ENCODE measurements around the gene P2RY10. TPM values are rescaled to one million over a fixed set of nuclear protein-coding genes. Genes with fewer than 3 reads are reported as not detected.
"Not testable (repeated sequence)": the region's sequence is repeated elsewhere in the genome, so short reads cannot be mapped to it uniquely, and the experiment has no call there.

P2RY10 gene
- total and polyA plus RNA-seq, 2 experiments from 2014 or later = not detected

DNA sequence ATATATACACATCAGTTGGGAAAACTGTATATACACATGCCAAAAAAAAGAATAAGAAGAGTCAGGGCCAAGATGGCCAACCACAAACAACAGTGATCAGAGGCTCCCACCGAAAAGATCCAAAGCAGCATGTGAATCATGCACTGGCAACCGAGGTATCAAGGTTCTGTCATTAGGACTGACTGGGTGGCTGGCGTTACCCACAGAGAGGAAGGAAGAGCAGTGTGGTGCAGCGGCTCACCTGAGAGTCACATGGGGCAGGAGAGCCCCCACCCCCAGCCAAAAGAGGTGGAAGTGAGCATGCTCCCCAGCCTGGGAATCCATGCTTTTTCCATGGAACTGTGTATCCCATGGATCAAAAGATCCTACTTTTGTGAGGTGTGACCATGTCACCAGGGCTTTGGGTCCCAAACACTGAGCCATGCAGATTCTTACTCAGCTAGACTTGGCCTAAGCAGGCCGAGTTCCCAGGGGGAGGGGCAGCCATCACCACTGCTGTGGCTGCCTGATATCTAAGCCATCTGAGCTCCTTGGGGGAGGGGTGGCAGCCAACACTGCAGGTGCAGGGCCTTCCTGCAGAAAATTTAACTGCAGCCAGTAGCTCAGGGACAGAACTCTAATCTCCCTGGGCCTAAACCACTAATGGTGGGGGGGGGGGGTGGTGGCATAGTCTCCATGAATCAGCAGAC lies 52.8 kb downstream of the P2RY10 start:
- Mint-ChIP-seq H3K27ac (no peak overlapping the region), H3K9me3 (peaks cover 9% of the 10 kb centered on the region; the same call in 2 of the 3 replicates), H3K4me3 (no peak overlapping the region), H3K4me1 (no peaks in the 10 kb centered on the region), H3K27me3 (ENCODE audit: insufficient read depth, low read depth, poor library complexity) (peaks cover 2% of the 10 kb centered on the region), H3K36me3 (ENCODE audit: low read depth) (0 out of 3 replicates have a peak, but pooled peaks cover 4% of the 10 kb centered on the region)
- Histone ChIP-seq H3K9me2 (ENCODE audit: insufficient read depth) (no peaks in the 10 kb centered on the region), H3K27me3 (ENCODE audit: insufficient read depth) (no peaks in the 10 kb centered on the region), H3F3A (replicated peaks; ENCODE audit: low read depth) (no peaks in the 10 kb centered on the region), H4K20me1 (replicated peaks; ENCODE audit: insufficient read depth) (no peaks in the 10 kb centered on the region), H3K27ac (ENCODE audit: low read depth) (no peak overlapping the region), H3K4me2 (no peak overlapping the region), H2AFZ (no peak overlapping the region), H3K4me3 (no peak overlapping the region), H3K36me3 (ENCODE audit: insufficient read depth) (no peaks in the 10 kb centered on the region), H3K4me1 (ENCODE audit: insufficient read depth) (no peaks in the 10 kb centered on the region), H3K79me2 (replicated peaks; ENCODE audit: insufficient read depth) (no peaks in the 10 kb centered on the region)
- no peak for ATAC-seq
- TF ChIP-seq, protein P1, sequence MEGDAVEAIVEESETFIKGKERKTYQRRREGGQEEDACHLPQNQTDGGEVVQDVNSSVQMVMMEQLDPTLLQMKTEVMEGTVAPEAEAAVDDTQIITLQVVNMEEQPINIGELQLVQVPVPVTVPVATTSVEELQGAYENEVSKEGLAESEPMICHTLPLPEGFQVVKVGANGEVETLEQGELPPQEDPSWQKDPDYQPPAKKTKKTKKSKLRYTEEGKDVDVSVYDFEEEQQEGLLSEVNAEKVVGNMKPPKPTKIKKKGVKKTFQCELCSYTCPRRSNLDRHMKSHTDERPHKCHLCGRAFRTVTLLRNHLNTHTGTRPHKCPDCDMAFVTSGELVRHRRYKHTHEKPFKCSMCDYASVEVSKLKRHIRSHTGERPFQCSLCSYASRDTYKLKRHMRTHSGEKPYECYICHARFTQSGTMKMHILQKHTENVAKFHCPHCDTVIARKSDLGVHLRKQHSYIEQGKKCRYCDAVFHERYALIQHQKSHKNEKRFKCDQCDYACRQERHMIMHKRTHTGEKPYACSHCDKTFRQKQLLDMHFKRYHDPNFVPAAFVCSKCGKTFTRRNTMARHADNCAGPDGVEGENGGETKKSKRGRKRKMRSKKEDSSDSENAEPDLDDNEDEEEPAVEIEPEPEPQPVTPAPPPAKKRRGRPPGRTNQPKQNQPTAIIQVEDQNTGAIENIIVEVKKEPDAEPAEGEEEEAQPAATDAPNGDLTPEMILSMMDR (conservative IDR thresholded peaks at IDR 0.05; ENCODE audit: low read depth in 2 of 2) = no peak
- TF ChIP-seq CREB1 (CRISPR knock-in tag; IDR thresholded peaks at IDR 0.05; ENCODE audit: low read depth) = no peak
- no peak for TF ChIP-seq NANOG (IDR thresholded peaks at IDR 0.05; ENCODE audit: borderline replicate concordance)
- no peak for TF ChIP-seq JUNB (IDR thresholded peaks at IDR 0.05; ENCODE audit: unreplicated experiment)
- TF ChIP-seq STAT1 (IDR thresholded peaks at IDR 0.05; ENCODE audit: unreplicated experiment) = no peak
- TF ChIP-seq ZNF114 (CRISPR knock-in tag; IDR thresholded peaks at IDR 0.05) = no peak
- TF ChIP-seq POLR2AphosphoS5 (IDR thresholded peaks at IDR 0.05; ENCODE audit: low read depth) = no peak
- TF ChIP-seq ZNF331 (CRISPR knock-in tag; IDR thresholded peaks at IDR 0.05; ENCODE audit: low read depth) = no peak
- no peak for TF ChIP-seq EZH2phosphoT487 (IDR thresholded peaks at IDR 0.05; ENCODE audit: unreplicated experiment)
- TF ChIP-seq, protein P2, sequence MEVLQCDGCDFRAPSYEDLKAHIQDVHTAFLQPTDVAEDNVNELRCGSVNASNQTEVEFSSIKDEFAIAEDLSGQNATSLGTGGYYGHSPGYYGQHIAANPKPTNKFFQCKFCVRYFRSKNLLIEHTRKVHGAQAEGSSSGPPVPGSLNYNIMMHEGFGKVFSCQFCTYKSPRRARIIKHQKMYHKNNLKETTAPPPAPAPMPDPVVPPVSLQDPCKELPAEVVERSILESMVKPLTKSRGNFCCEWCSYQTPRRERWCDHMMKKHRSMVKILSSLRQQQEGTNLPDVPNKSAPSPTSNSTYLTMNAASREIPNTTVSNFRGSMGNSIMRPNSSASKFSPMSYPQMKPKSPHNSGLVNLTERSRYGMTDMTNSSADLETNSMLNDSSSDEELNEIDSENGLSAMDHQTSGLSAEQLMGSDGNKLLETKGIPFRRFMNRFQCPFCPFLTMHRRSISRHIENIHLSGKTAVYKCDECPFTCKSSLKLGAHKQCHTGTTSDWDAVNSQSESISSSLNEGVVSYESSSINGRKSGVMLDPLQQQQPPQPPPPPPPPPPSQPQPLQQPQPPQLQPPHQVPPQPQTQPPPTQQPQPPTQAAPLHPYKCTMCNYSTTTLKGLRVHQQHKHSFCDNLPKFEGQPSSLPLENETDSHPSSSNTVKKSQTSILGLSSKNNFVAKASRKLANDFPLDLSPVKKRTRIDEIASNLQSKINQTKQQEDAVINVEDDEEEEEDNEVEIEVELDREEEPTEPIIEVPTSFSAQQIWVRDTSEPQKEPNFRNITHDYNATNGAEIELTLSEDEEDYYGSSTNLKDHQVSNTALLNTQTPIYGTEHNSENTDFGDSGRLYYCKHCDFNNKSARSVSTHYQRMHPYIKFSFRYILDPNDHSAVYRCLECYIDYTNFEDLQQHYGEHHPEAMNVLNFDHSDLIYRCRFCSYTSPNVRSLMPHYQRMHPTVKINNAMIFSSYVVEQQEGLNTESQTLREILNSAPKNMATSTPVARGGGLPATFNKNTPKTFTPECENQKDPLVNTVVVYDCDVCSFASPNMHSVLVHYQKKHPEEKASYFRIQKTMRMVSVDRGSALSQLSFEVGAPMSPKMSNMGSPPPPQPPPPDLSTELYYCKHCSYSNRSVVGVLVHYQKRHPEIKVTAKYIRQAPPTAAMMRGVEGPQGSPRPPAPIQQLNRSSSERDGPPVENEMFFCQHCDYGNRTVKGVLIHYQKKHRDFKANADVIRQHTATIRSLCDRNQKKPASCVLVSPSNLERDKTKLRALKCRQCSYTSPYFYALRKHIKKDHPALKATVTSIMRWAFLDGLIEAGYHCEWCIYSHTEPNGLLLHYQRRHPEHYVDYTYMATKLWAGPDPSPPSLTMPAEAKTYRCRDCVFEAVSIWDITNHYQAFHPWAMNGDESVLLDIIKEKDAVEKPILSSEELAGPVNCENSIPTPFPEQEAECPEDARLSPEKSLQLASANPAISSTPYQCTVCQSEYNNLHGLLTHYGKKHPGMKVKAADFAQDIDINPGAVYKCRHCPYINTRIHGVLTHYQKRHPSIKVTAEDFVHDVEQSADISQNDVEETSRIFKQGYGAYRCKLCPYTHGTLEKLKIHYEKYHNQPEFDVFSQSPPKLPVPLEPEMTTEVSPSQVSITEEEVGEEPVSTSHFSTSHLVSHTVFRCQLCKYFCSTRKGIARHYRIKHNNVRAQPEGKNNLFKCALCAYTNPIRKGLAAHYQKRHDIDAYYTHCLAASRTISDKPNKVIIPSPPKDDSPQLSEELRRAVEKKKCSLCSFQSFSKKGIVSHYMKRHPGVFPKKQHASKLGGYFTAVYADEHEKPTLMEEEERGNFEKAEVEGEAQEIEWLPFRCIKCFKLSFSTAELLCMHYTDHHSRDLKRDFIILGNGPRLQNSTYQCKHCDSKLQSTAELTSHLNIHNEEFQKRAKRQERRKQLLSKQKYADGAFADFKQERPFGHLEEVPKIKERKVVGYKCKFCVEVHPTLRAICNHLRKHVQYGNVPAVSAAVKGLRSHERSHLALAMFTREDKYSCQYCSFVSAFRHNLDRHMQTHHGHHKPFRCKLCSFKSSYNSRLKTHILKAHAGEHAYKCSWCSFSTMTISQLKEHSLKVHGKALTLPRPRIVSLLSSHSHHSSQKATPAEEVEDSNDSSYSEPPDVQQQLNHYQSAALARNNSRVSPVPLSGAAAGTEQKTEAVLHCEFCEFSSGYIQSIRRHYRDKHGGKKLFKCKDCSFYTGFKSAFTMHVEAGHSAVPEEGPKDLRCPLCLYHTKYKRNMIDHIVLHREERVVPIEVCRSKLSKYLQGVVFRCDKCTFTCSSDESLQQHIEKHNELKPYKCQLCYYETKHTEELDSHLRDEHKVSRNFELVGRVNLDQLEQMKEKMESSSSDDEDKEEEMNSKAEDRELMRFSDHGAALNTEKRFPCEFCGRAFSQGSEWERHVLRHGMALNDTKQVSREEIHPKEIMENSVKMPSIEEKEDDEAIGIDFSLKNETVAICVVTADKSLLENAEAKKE (CRISPR knock-in tag; IDR thresholded peaks at IDR 0.05) = no peak
- peak; percentile 0 for DNase-seq (ENCODE audit: low spot score)

DNA sequence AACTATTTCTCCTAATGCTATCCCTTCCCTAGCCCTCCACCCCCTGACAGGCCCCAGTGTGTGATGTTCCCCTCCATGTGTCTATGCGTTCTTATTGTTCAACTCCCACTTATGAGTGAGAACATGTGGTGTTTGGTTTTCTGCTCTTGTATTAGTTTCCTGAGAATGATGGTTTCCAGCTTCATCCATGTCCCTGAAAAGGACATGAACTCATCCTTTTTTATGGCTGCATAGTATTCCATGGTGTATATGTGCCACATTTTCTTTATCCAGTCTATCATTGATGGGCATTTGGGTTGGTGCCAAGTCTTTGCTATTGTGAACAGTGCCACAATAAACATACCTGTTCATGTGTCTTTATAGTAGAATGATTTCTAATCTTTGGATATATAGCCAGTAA lies 62.3 kb downstream of the P2RY10 start:
- H3K9me3 Mint-ChIP-seq = peaks cover 18% of the 10 kb centered on the region
- DNase-seq (ENCODE audit: low spot score); H3K4me3 Mint-ChIP-seq: not testable (repeated sequence)

More for the DNA sequence above, 62.3 kb downstream of the P2RY10 start:
- H3K27me3 Mint-ChIP-seq (ENCODE audit: insufficient read depth, low read depth, poor library complexity); H3K9me2 ChIP-seq (ENCODE audit: insufficient read depth); H3K4me1 ChIP-seq (ENCODE audit: insufficient read depth); H3K4me1 Mint-ChIP-seq; H4K20me1 ChIP-seq (replicated peaks; ENCODE audit: insufficient read depth); H3K36me3 Mint-ChIP-seq (ENCODE audit: low read depth); H2AFZ ChIP-seq; H3K27ac Mint-ChIP-seq; ATAC-seq; H3K27ac ChIP-seq (ENCODE audit: low read depth); H3F3A ChIP-seq (replicated peaks; ENCODE audit: low read depth); H3K27me3 ChIP-seq (ENCODE audit: insufficient read depth); H3K4me2 ChIP-seq; H3K36me3 ChIP-seq (ENCODE audit: insufficient read depth); H3K79me2 ChIP-seq (replicated peaks; ENCODE audit: insufficient read depth); H3K4me3 ChIP-seq: not testable (repeated sequence)

Data from GM23338 (cell line).